ENCODE results near the gene LTB4R.
"Not testable (repeated sequence)": the region's sequence is repeated elsewhere in the genome, so short reads cannot be mapped to it uniquely, and the experiment has no call there.

LTB4R gene

DNA sequence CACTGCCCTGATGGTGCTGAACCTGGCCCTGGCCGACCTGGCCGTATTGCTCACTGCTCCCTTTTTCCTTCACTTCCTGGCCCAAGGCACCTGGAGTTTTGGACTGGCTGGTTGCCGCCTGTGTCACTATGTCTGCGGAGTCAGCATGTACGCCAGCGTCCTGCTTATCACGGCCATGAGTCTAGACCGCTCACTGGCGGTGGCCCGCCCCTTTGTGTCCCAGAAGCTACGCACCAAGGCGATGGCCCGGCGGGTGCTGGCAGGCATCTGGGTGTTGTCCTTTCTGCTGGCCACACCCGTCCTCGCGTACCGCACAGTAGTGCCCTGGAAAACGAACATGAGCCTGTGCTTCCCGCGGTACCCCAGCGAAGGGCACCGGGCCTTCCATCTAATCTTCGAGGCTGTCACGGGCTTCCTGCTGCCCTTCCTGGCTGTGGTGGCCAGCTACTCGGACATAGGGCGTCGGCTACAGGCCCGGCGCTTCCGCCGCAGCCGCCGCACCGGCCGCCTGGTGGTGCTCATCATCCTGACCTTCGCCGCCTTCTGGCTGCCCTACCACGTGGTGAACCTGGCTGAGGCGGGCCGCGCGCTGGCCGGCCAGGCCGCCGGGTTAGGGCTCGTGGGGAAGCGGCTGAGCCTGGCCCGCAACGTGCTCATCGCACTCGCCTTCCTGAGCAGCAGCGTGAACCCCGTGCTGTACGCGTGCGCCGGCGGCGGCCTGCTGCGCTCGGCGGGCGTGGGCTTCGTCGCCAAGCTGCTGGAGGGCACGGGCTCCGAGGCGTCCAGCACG, 4.7 kb downstream of the LTB4R start:
- no peaks in the 10 kb centered on the region; the same call in 1 of the 2 replicates for H3K36me3 ChIP-seq (ENCODE audit: insufficient read depth, low read length)
- H3K4me1 ChIP-seq (ENCODE audit: insufficient read depth, low read length), result no peaks in the 10 kb centered on the region
- no peak overlapping the region for H3K9ac ChIP-seq (ENCODE audit: low read depth, low read length)
- no peaks in the 10 kb centered on the region for H3K9me3 ChIP-seq (ENCODE audit: control insufficient read depth, insufficient read depth, low read length)

DNA sequence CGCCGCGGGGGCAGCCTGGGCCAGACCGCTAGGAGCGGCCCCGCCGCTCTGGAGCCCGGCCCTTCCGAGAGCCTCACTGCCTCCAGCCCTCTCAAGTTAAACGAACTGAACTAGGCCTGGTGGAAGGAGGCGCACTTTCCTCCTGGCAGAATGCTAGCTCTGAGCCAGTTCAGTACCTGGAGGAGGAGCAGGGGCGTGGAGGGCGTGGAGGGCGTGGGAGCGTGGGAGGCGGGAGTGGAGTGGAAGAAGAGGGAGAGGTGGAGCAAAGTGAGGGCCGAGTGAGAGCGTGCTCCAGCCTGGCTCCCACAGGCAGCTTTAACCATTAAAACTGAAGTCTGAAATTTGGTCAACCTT, 5.3 kb downstream of the LTB4R start:
- H3K9ac ChIP-seq (ENCODE audit: low read depth, low read length), result no peak overlapping the region
- H3K4me1 ChIP-seq (ENCODE audit: insufficient read depth, low read length), result no peaks in the 10 kb centered on the region; the same call in 1 of the 2 replicates
- no peaks in the 10 kb centered on the region for H3K9me3 ChIP-seq (ENCODE audit: control insufficient read depth, insufficient read depth, low read length)
- no peaks in the 10 kb centered on the region; the same call in 1 of the 2 replicates for H3K36me3 ChIP-seq (ENCODE audit: insufficient read depth, low read length)

DNA sequence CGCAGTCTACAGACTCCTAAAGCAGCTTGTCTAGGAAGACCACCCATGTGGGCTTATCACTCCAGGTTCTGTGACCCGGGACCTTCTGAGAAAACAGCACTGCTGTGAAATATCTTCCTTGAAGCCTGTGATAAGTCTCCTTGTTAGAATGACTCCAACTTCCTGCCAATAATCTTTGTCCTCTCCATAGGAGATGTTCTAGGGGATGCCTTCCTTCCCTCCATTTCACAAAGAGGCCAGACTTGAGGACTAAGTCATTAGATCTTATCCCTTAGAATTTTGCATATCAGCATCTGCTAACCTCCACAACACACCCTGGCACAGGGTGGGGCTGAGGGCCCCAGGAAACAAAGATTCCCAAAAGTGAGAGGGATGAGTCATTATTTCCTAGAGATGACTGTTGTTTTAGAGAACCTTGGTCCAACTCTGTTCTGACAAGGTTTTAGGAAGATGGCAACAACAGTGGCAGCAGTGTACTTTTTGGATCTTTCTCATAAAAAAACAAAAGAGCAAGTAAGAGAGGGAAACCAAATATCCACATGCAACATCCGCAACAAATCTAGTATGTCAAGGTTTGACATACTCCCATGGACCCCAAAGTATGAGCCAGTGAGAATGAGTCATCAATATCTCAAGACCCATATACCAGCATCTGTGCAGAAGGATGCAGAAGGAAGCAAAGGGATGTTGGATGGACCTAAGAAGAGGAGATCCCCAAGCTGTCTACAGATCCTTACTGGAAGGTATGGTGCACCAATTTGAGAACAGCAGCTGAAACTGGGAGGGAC, 6.0 kb downstream of the LTB4R start:
- no peaks in the 10 kb centered on the region; the same call in 1 of the 2 replicates for H3K4me1 ChIP-seq (ENCODE audit: insufficient read depth, low read length)
- no peak overlapping the region for H3K9ac ChIP-seq (ENCODE audit: low read depth, low read length)
- H3K36me3 ChIP-seq (ENCODE audit: insufficient read depth, low read length), result no peaks in the 10 kb centered on the region
- no peaks in the 10 kb centered on the region for H3K9me3 ChIP-seq (ENCODE audit: control insufficient read depth, insufficient read depth, low read length)

DNA sequence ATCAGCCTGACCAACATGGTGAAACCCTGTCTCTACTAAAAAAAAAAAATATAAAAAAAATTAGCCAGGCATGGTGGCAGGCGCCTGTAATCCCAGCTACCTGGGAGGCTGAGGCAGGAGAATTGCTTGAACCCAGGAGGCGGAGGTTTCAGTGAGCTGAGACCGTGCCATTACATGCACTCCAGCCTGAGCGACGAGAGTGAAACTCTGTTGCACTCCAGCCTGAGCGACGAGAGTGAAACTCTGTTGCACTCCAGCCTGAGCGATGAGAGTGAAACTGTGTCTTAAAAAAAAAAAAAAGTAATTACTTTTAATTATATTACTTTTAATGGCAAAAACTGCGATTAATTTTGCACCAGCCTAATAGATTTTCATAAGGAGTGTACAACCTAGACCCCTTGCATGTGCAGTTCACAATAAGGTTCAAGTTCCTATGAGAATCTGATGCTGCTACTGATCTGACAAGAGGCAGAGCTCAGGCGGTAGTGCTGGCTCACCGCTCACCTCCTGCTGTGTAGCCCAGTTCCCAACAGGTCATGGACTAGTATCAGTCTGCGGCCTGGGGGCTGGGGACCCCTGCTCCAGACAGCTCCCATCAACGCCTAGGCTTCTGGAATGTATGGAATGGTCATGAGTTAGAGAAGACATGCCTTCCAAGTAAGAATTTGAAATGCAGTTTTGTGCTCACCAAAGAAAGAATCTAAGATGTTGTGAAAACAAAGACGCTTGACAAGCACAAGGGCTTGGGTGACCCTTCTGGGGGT, 10.1 kb downstream of the LTB4R start:
- Histone ChIP-seq H3K4me1 (ENCODE audit: insufficient read depth, low read length) (no peaks in the 10 kb centered on the region; the same call in 1 of the 2 replicates), H3K9me3 (ENCODE audit: control insufficient read depth, insufficient read depth, low read length) (no peaks in the 10 kb centered on the region), H3K9ac (ENCODE audit: low read depth, low read length) (no peak overlapping the region), H3K36me3 (ENCODE audit: insufficient read depth, low read length) (no peaks in the 10 kb centered on the region)

DNA sequence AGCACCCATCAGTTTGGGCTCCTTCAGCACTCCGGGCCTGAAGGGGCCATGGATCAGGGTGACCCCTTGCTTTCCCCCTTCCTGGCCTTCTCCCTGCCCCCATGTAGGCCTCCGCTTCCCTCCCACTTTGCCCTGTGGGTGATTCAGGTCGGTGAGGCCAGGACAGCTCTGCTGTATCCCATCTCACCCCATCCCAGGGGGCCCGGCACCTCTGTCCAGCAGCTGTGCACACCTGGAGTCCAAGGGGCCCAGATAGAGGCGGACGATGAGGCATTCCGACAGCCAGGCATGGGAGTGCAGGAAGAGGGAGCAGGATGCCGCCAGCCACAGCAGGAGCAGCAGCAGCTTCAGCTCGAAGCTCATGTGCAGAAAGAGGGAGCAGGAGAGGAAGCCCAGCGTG, 11.4 kb downstream of the LTB4R start:
- H3K36me3 ChIP-seq (ENCODE audit: insufficient read depth, low read length), result no peaks in the 10 kb centered on the region
- H3K9ac ChIP-seq (ENCODE audit: low read depth, low read length), result no peak overlapping the region
- no peaks in the 10 kb centered on the region for H3K9me3 ChIP-seq (ENCODE audit: control insufficient read depth, insufficient read depth, low read length)
- peaks cover 4% of the 10 kb centered on the region; the same call in 1 of the 2 replicates for H3K4me1 ChIP-seq (ENCODE audit: insufficient read depth, low read length)

DNA sequence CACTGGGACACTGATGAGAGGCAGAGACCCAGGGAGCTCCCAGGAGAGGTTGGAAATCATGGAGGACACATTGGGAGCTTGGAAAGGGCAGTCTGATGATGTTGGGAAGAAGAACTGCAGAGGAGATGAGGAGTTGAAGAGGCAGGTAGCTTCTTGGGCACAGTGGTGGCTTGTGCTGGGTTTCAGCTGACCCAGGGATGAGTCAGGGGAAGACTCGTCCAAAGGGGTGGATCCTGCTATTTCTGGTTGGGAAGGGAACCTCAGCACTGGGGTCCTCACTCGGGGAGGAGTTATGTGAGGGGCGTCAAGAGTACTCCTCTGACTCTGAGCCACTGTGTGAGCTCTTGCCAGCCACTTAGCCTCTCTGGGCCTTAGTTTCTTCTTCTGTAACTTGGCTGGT, 12.0 kb downstream of the LTB4R start:
- no peaks in the 10 kb centered on the region for H3K36me3 ChIP-seq (ENCODE audit: insufficient read depth, low read length)
- H3K9ac ChIP-seq (ENCODE audit: low read depth, low read length), result no peak overlapping the region
- H3K9me3 ChIP-seq (ENCODE audit: control insufficient read depth, insufficient read depth, low read length), result no peaks in the 10 kb centered on the region
- peaks cover 4% of the 10 kb centered on the region; the same call in 1 of the 2 replicates for H3K4me1 ChIP-seq (ENCODE audit: insufficient read depth, low read length)

DNA sequence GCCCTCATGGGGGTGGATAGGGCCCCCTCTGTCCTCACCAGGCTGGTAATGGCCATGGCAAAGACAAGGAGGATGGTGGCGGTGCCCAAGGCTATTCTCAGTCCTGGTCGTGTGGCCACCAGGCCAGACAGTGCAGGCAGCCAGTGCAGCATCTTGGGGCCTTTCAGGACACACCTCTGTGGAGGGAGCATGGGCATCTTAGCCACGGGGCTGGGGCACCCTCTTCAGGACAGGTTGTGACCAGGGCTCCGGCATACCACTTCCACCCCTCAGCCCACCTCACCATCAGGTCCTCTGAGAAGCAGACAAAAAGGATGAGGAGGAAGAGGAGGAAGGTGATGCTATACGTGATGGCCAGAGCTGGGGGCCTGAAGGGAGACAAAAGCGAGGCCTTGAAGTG, 12.7 kb downstream of the LTB4R start:
- no peak overlapping the region for H3K9ac ChIP-seq (ENCODE audit: low read depth, low read length)
- no peaks in the 10 kb centered on the region for H3K9me3 ChIP-seq (ENCODE audit: control insufficient read depth, insufficient read depth, low read length)
- H3K36me3 ChIP-seq (ENCODE audit: insufficient read depth, low read length), result no peaks in the 10 kb centered on the region
- peaks cover 4% of the 10 kb centered on the region; the same call in 1 of the 2 replicates for H3K4me1 ChIP-seq (ENCODE audit: insufficient read depth, low read length)

DNA sequence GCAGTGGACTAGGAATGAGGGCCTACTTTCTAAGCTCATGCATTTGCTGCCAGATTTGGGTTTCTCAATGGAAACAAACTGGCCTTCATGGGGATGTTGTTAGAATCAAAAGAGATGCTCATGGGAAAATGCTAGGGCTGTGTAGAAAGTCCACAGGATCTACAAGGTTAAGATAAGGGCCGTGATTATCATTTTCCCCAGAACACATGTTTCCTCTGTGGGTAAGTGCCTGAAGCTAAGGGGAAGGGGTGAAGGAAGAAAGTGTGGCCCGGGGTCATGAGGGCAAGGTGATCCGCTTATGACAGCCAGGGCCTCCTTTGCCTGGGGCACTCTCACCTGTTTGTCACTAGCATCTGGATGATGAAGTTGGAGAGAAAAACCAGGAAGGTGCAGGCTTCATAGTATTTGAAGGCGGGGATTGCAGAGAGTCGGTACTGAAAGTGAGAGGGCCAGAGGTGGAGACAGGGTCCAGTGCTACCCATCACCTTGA, 13.8 kb downstream of the LTB4R start:
- Histone ChIP-seq H3K9ac (ENCODE audit: low read depth, low read length) (no peak overlapping the region), H3K36me3 (ENCODE audit: insufficient read depth, low read length) (no peaks in the 10 kb centered on the region), H3K9me3 (ENCODE audit: control insufficient read depth, insufficient read depth, low read length) (no peaks in the 10 kb centered on the region), H3K4me1 (ENCODE audit: insufficient read depth, low read length) (peaks cover 4% of the 10 kb centered on the region; the same call in 1 of the 2 replicates)

DNA sequence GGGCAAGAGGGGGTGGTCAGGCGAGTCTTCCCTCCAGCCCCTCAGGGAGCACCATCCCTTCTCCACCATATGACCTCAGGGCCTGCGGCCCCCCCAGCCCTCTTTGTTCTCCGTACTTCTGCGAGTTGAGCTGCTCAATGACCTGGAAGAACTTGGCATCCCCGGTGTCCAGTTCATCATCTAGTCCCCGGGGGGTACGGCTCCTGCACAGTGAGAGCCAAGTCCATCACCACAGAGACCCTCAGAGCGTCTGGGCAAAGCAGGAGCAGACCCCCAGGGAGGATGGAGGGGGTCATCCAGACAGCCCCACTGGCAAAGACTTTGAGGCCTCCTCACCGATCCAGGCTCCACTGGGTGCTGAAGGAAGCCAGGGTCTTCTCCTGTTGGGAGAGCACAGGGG, 14.7 kb downstream of the LTB4R start:
- H3K36me3 ChIP-seq (ENCODE audit: insufficient read depth, low read length), result no peaks in the 10 kb centered on the region
- peaks cover 4% of the 10 kb centered on the region; the same call in 1 of the 2 replicates for H3K4me1 ChIP-seq (ENCODE audit: insufficient read depth, low read length)
- no peak overlapping the region for H3K9ac ChIP-seq (ENCODE audit: low read depth, low read length)
- H3K9me3 ChIP-seq (ENCODE audit: control insufficient read depth, insufficient read depth, low read length), result no peaks in the 10 kb centered on the region

DNA sequence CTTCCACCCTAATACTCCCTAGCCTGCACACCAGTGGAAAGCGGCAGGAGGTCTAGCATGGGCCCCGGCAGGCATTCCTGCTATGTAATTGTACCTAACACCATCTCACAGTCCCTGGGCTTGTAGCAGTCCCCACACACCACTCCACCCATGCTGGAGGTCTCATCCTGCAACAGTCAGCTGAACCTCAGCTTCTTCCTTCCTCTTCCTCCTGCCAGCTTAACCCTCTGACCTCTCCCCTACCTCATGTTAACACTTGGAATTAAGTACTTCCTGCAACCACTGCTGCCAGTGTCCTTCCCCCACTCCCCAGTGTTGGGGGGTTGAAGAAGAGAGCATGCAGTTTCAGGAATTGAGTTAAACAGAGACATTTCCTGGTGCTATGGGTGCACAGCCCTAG, 16.0 kb downstream of the LTB4R start:
- Histone ChIP-seq H3K9me3 (ENCODE audit: control insufficient read depth, insufficient read depth, low read length) (no peaks in the 10 kb centered on the region), H3K36me3 (ENCODE audit: insufficient read depth, low read length) (no peaks in the 10 kb centered on the region), H3K9ac (ENCODE audit: low read depth, low read length) (no peak overlapping the region), H3K4me1 (ENCODE audit: insufficient read depth, low read length) (peaks cover 4% of the 10 kb centered on the region; the same call in 1 of the 2 replicates)

DNA sequence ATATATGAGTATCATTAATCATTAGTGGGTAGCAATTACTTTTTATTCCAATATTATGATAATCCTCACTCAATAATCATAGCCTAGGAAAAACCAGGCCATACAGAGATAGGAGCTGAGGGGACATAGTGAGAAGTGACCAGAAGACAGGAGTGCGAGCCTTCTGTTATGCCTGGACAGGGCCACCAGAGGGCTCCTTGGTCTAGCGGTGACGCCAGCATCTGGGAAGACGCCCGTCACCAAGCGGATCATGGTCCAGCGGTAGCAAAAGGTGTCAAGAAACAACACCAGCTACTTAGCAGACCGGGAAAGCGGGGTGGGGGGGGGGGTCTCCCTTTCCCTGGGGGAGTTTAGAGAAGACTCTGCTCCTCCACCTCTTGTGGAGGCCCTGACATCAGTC, 16.6 kb downstream of the LTB4R start:
- H3K36me3 ChIP-seq (ENCODE audit: insufficient read depth, low read length); H3K9me3 ChIP-seq (ENCODE audit: control insufficient read depth, insufficient read depth, low read length); H3K4me1 ChIP-seq (ENCODE audit: insufficient read depth, low read length); H3K9ac ChIP-seq (ENCODE audit: low read depth, low read length): not testable (repeated sequence)

DNA sequence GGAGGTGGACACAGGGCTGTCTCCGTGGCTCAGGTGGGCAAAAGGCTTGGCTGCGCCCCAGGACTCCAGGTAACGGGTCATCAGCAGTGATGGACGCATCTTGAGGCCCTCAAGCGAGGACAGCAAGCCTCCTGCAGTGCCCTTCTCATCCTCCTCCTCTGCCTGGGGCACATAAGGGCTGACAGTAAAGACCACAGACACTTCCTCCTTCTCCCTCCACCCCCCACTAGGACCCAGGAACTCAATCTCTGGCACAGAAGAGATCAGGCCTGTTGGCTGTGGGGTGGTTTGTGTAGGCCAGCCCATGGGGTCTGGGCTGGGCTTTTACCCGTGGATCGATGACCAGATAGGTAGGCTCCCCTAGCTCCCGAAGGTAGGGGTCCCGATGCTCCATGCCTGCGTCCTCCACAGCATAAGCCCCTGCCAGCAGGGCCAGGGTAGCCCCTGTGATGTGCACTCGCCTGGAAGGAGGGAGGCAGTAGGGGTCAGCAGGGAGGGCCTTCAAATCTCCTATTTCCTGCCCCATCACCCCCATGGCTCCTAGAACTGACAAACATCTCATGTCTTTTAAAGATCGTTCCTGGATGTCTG, 17.9 kb downstream of the LTB4R start:
- Histone ChIP-seq H3K36me3 (ENCODE audit: insufficient read depth, low read length) (no peaks in the 10 kb centered on the region), H3K4me1 (ENCODE audit: insufficient read depth, low read length) (peaks cover 4% of the 10 kb centered on the region; the same call in 1 of the 2 replicates), H3K9ac (ENCODE audit: low read depth, low read length) (no peak overlapping the region), H3K9me3 (ENCODE audit: control insufficient read depth, insufficient read depth, low read length) (no peaks in the 10 kb centered on the region)

DNA sequence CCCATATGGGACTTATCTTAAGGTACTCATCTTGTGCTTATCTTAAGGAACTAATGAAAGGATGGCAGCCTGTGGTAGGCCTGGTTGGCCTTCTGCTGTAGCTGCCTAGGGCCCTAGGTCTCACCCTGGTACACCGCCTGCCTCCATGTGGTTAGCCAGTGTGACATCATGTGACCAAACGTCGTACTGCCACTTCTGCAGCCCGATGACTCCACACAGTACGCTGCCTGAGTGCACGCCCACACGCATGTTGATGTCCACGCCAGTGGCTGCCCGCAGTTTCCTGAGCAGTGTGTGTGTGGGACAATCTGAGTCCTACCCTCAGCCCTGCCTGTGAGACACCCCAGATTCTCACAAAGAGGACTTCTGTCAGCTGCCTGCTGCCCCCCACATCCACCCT, 18.4 kb downstream of the LTB4R start:
- H3K9me3 ChIP-seq (ENCODE audit: control insufficient read depth, insufficient read depth, low read length), result no peaks in the 10 kb centered on the region
- peaks cover 4% of the 10 kb centered on the region; the same call in 1 of the 2 replicates for H3K4me1 ChIP-seq (ENCODE audit: insufficient read depth, low read length)
- H3K9ac ChIP-seq (ENCODE audit: low read depth, low read length), result no peak overlapping the region
- no peaks in the 10 kb centered on the region for H3K36me3 ChIP-seq (ENCODE audit: insufficient read depth, low read length)

Measured in ES-I3 (cell line).